HCT116 (cell line): Measurements from ENCODE around the gene SLC25A30. TPM values are rescaled to one million over a fixed set of nuclear protein-coding genes. Genes with fewer than 3 reads are reported as not detected.

ENCODE experiments used
- ATAC-seq: fragments of 200-7000 bp; cut with Tn5 transposase; 2 replicates; pipeline ENCODE4 v1.9.1; 2020; ENCODE audit warnings: mild to moderate bottlenecking, moderate library complexity
- BruUV-seq: library from RNA; stranded (reverse); fragments of 400-500 nt; replicated peaks from 2 replicates; lab custom pipeline; 2021; lab: Mats Ljungman, UMichigan
- CTCF ChIA-PET: fragments of 300-600 bp; sonication (Branson Sonifier 250); formaldehyde crosslinking; loops from one replicate; lab custom pipeline; 2021; ENCODE audit warnings: antibody characterized with exemption; lab: Charles Lee
- POLR2A ChIA-PET: fragments of 300-600, 350-600 bp; sonication (Branson Sonifier 250); formaldehyde crosslinking; loops from one replicate; lab custom pipeline; 2021; ENCODE audit warnings: antibody characterized with exemption; lab: Charles Lee
- RAD21 ChIA-PET, 2 experiments: fragments of 300-600 bp; sonication (Branson Sonifier 250); formaldehyde crosslinking; loops; one replicate each; lab custom pipeline; 2023; ENCODE audit warnings: low total read pairs in 2 of 2; ENCODE audit not compliant: uncharacterized antibody in 2 of 2, unreplicated experiment in 2 of 2, low non-redundant PET in 1 of 2; lab: Charles Lee
- DNase-seq: peaks from one replicate; pipeline ENCODE4 v3.0.0-alpha.2; 2010; ENCODE audit warnings: low read depth, low spot score
- H2AFZ ChIP-seq: fragments of 200-600 bp; shearing (Covaris generic), sonication (generic); 2 replicates; pipeline ENCODE4 v1.6.1; 2017; ENCODE audit warnings: low read depth, mixed run types, mixed read lengths, antibody characterized with exemption, low read length; ENCODE audit not compliant: poor library complexity, severe bottlenecking
- H3K27ac ChIP-seq: 2 replicates; pipeline ENCODE4 v1.5.1; 2012; ENCODE audit warnings: low read depth, low read length
- H3K27me3 ChIP-seq: fragments of 200-600 bp; sonication (generic); 2 replicates; pipeline ENCODE4 v1.6.1; 2016; ENCODE audit warnings: mixed run types, low read length, mixed read lengths; ENCODE audit not compliant: insufficient read depth
- H3K36me3 ChIP-seq, 2 experiments: fragments of 200-500 bp in 1 of 2; fragments of 200-600 bp in 1 of 2; sonication (Bioruptor generic) in 1 of 2; sonication (generic) in 1 of 2; 2 replicates each; pipeline versions ENCODE4 v1.5.1 to v1.6.1; 2014 to 2016; ENCODE audit warnings: low read length in 2 of 2, inconsistent platforms in 1 of 2, mixed read lengths in 1 of 2, mixed run types in 1 of 2; ENCODE audit not compliant: insufficient read depth in 2 of 2, control insufficient read depth in 1 of 2
- H3K4me1 ChIP-seq, 2 experiments: fragments of 200-600 bp in 1 of 2; sonication (generic) in 1 of 2; 2 replicates each; pipeline versions ENCODE4 v1.5.1 to v1.6.1; 2012 to 2017; ENCODE audit warnings: low read length in 2 of 2, inconsistent platforms in 1 of 2, mild to moderate bottlenecking in 1 of 2, mixed read lengths in 1 of 2, mixed run types in 1 of 2, moderate library complexity in 1 of 2; ENCODE audit not compliant: insufficient read depth in 2 of 2, control insufficient read depth in 1 of 2
- H3K4me2 ChIP-seq: fragments of 200-600 bp; sonication (generic); 2 replicates; pipeline ENCODE4 v1.6.1; 2017; ENCODE audit warnings: mixed run types, low read length, mixed read lengths
- H3K4me3 ChIP-seq, 2 experiments: fragments of 200-600 bp in 1 of 2; sonication (generic) in 1 of 2; replicated peaks in 1 of 2; 2 replicates each; pipeline ENCODE4 v1.5.1; 2011 to 2016; ENCODE audit warnings: low read length in 2 of 2, control low read depth in 1 of 2, low read depth in 1 of 2, mild to moderate bottlenecking in 1 of 2, mixed read lengths in 1 of 2, mixed run types in 1 of 2
- H3K79me2 ChIP-seq: fragments of 200-600 bp; sonication (generic); 2 replicates; pipeline ENCODE4 v1.6.1; 2017; ENCODE audit warnings: mild to moderate bottlenecking, mixed run types, low read length, moderate library complexity, mixed read lengths; ENCODE audit not compliant: insufficient read depth
- H3K9ac ChIP-seq: fragments of 200-600 bp; sonication (generic); 2 replicates; pipeline ENCODE4 v1.6.1; 2016; ENCODE audit warnings: low read length, mixed read lengths
- H3K9me2 ChIP-seq: fragments of 200-600 bp; sonication (generic), shearing (Covaris generic); 2 replicates; pipeline ENCODE4 v1.6.1; 2017; ENCODE audit warnings: mixed run types, mild to moderate bottlenecking, moderate library complexity; ENCODE audit not compliant: insufficient read depth
- H3K9me3 ChIP-seq, 2 experiments: fragments of 200-500 bp in 1 of 2; fragments of 200-600 bp in 1 of 2; sonication (Bioruptor generic) in 1 of 2; sonication (generic) in 1 of 2; 2 replicates each; pipeline ENCODE4 v1.6.1; 2014 to 2017; ENCODE audit warnings: low read length in 2 of 2, mixed read lengths in 2 of 2, inconsistent platforms in 1 of 2, low read depth in 1 of 2, mild to moderate bottlenecking in 1 of 2, mixed run types in 1 of 2, moderate library complexity in 1 of 2; ENCODE audit not compliant: control insufficient read depth in 1 of 2, insufficient read depth in 1 of 2
- H4K20me1 ChIP-seq: fragments of 200-600 bp; sonication (generic), shearing (Covaris generic); 2 replicates; pipeline ENCODE4 v1.6.1; 2017; ENCODE audit warnings: mixed run types, mild to moderate bottlenecking, moderate library complexity; ENCODE audit not compliant: insufficient read depth
- EGR1 ChIP-seq: IDR thresholded peaks from 2 replicates; pipeline ENCODE4 v1.6.1; 2012; ENCODE audit warnings: low read depth
- ELF1 ChIP-seq: IDR thresholded peaks from 2 replicates; pipeline ENCODE4 v1.6.1; 2012; ENCODE audit warnings: low read depth, borderline replicate concordance
- EZH2 ChIP-seq: fragments of 200-600 bp; sonication (generic); IDR thresholded peaks from 2 replicates; pipeline ENCODE4 v1.6.1; 2017; ENCODE audit warnings: antibody characterized with exemption, mixed run types
- POLR2AphosphoS5 ChIP-seq: IDR thresholded peaks from 2 replicates; pipeline ENCODE4 v1.6.1; 2011; ENCODE audit warnings: mild to moderate bottlenecking, low read depth, low read length, moderate library complexity
- RAD21 ChIP-seq: IDR thresholded peaks from 2 replicates; pipeline ENCODE4 v1.6.1; 2012; ENCODE audit warnings: low read depth, mild to moderate bottlenecking
- SIN3A ChIP-seq: IDR thresholded peaks from 2 replicates; pipeline ENCODE4 v1.6.1; 2012; ENCODE audit warnings: low read depth
- SRF ChIP-seq: IDR thresholded peaks from 2 replicates; pipeline ENCODE4 v1.6.1; 2012; ENCODE audit warnings: low read depth
- TCF7L2 ChIP-seq: IDR thresholded peaks from 2 replicates; pipeline ENCODE4 v1.7.0; 2011; ENCODE audit warnings: borderline replicate concordance, inconsistent platforms; ENCODE audit not compliant: insufficient read depth, insufficient read length; ENCODE audit errors: extremely low read depth
- YY1 ChIP-seq: IDR thresholded peaks from 2 replicates; pipeline ENCODE4 v1.6.1; 2011; ENCODE audit warnings: low read length, low read depth, moderate library complexity, mild to moderate bottlenecking; ENCODE audit not compliant: insufficient replicate concordance; ENCODE audit errors: extremely low read depth
- ZFX ChIP-seq: fragments of 450-650 bp; IDR thresholded peaks from 2 replicates; pipeline ENCODE4 v1.6.1; 2017
- ZNF274 ChIP-seq: fragments of 200-500 bp; sonication (Bioruptor generic); IDR thresholded peaks from 2 replicates; pipeline ENCODE4 v1.6.1; 2014; ENCODE audit warnings: mild to moderate bottlenecking, low read depth, low read length, inconsistent platforms
- intact Hi-C: fragments of 100-400 bp; cut with micrococcal nuclease; formaldehyde crosslinking; loops from 2 replicates; pipeline ENCODE4 v1.10.0; 2022
- total RNA-seq: library from RNA; stranded (reverse); gene quantifications from one replicate; pipeline ENCODE4 v1.2.1, GENCODE V29; 2021; ENCODE audit not compliant: unreplicated experiment
- TF ChIP-seq, protein P1 (sequence below): IDR thresholded peaks from 2 replicates; pipeline ENCODE4 v1.6.1; 2011; ENCODE audit warnings: mild to moderate bottlenecking, low read length, moderate library complexity; ENCODE audit not compliant: insufficient replicate concordance; ENCODE audit errors: extremely low read depth
- TF ChIP-seq, protein P2 (sequence below): IDR thresholded peaks from 2 replicates; pipeline ENCODE4 v1.6.1; 2012; ENCODE audit warnings: low read depth
- TF ChIP-seq, protein P3 (sequence below): IDR thresholded peaks from 2 replicates; pipeline ENCODE4 v1.6.1; 2012
- TF ChIP-seq, protein P4 (sequence below), 3 experiments: fragments of 200-600 bp in 1 of 3; sonication (generic) in 1 of 3; IDR thresholded peaks in 2 of 3; conservative IDR thresholded peaks in 1 of 3; 2 replicates each; pipeline ENCODE4 v1.5.1; 2012 to 2017; ENCODE audit warnings: low read depth in 2 of 3, low read length in 2 of 3, antibody characterized with exemption in 1 of 3, borderline replicate concordance in 1 of 3, control low read depth in 1 of 3, mild to moderate bottlenecking in 1 of 3, mixed read lengths in 1 of 3, mixed run types in 1 of 3, moderate library complexity in 1 of 3; ENCODE audit not compliant: insufficient read depth in 1 of 3

The SLC25A30 gene
- total RNA-seq, 1 experiment from 2014 or later, result 29.2 TPM

DNA sequence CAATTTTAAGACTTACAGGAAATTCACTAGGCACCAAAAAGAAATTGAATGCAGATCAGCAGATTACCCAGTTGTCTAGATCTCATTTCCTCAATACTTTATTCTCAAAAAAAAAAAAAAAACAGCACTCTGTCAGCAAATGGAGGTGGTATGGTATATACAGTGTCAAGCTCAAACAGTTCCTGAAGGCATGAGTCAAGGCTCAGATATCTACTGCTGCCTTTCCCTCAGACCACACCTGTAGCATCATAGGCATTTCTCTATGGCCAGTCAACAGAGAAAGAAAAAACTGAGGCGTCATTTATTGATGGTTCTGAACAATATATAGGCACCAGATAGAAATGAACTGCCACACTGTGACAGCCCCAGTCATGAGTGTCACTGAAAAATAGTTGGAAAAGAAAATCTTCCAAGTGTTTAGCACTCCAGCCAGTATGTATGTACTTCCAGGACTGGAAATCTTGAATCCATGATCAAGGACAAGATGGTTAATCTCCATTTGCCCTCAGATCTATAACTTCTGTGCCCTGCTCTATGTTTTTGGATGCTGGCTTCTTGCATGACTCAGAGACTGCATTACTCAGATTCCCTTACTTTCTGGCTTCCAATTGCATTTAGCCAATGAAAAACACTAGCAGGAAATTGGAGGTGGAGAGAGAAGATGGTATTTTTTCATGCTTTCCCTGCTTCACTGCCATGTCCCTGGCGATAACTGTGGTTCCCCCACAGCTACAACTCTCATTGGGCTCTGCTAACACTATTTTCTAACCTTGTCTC, 38.2 kb upstream of the SLC25A30 start:
- no peaks in the 10 kb centered on the region for H3K79me2 ChIP-seq
- TF ChIP-seq SIN3A, result no peak
- TF ChIP-seq, protein P1, sequence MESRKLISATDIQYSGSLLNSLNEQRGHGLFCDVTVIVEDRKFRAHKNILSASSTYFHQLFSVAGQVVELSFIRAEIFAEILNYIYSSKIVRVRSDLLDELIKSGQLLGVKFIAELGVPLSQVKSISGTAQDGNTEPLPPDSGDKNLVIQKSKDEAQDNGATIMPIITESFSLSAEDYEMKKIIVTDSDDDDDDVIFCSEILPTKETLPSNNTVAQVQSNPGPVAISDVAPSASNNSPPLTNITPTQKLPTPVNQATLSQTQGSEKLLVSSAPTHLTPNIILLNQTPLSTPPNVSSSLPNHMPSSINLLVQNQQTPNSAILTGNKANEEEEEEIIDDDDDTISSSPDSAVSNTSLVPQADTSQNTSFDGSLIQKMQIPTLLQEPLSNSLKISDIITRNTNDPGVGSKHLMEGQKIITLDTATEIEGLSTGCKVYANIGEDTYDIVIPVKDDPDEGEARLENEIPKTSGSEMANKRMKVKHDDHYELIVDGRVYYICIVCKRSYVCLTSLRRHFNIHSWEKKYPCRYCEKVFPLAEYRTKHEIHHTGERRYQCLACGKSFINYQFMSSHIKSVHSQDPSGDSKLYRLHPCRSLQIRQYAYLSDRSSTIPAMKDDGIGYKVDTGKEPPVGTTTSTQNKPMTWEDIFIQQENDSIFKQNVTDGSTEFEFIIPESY, result no peak
- TF ChIP-seq TCF7L2, result no peak
- no peak for TF ChIP-seq SRF
- TF ChIP-seq, protein P2, sequence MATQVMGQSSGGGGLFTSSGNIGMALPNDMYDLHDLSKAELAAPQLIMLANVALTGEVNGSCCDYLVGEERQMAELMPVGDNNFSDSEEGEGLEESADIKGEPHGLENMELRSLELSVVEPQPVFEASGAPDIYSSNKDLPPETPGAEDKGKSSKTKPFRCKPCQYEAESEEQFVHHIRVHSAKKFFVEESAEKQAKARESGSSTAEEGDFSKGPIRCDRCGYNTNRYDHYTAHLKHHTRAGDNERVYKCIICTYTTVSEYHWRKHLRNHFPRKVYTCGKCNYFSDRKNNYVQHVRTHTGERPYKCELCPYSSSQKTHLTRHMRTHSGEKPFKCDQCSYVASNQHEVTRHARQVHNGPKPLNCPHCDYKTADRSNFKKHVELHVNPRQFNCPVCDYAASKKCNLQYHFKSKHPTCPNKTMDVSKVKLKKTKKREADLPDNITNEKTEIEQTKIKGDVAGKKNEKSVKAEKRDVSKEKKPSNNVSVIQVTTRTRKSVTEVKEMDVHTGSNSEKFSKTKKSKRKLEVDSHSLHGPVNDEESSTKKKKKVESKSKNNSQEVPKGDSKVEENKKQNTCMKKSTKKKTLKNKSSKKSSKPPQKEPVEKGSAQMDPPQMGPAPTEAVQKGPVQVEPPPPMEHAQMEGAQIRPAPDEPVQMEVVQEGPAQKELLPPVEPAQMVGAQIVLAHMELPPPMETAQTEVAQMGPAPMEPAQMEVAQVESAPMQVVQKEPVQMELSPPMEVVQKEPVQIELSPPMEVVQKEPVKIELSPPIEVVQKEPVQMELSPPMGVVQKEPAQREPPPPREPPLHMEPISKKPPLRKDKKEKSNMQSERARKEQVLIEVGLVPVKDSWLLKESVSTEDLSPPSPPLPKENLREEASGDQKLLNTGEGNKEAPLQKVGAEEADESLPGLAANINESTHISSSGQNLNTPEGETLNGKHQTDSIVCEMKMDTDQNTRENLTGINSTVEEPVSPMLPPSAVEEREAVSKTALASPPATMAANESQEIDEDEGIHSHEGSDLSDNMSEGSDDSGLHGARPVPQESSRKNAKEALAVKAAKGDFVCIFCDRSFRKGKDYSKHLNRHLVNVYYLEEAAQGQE, result no peak
- TF ChIP-seq POLR2AphosphoS5, result no peak
- no peak for TF ChIP-seq RAD21
- TF ChIP-seq, protein P3, sequence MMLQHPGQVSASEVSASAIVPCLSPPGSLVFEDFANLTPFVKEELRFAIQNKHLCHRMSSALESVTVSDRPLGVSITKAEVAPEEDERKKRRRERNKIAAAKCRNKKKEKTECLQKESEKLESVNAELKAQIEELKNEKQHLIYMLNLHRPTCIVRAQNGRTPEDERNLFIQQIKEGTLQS, result no peak
- TF ChIP-seq ZFX, result no peak
- no peak for TF ChIP-seq ZNF274
- TF ChIP-seq ELF1, result no peak
- TF ChIP-seq, protein P4, sequence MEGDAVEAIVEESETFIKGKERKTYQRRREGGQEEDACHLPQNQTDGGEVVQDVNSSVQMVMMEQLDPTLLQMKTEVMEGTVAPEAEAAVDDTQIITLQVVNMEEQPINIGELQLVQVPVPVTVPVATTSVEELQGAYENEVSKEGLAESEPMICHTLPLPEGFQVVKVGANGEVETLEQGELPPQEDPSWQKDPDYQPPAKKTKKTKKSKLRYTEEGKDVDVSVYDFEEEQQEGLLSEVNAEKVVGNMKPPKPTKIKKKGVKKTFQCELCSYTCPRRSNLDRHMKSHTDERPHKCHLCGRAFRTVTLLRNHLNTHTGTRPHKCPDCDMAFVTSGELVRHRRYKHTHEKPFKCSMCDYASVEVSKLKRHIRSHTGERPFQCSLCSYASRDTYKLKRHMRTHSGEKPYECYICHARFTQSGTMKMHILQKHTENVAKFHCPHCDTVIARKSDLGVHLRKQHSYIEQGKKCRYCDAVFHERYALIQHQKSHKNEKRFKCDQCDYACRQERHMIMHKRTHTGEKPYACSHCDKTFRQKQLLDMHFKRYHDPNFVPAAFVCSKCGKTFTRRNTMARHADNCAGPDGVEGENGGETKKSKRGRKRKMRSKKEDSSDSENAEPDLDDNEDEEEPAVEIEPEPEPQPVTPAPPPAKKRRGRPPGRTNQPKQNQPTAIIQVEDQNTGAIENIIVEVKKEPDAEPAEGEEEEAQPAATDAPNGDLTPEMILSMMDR (IDR thresholded peaks at IDR 0.05 in 2 of 3, conservative IDR thresholded peaks at IDR 0.05 in 1 of 3; ENCODE audit: borderline replicate concordance in 1 of 3, insufficient read depth in 1 of 3, low read depth in 2 of 3, low read length in 2 of 3), result no peak
- no peak for TF ChIP-seq EGR1
- TF ChIP-seq EZH2, result no peak
- no peak for TF ChIP-seq YY1
- H3K27me3 ChIP-seq, result no peaks in the 10 kb centered on the region
- ChIA-PET RAD21 (no interaction called here), POLR2A (no interaction called here), CTCF (no interaction called here)
- H3K36me3 ChIP-seq, result no peaks in the 10 kb centered on the region
- peaks cover 0 to 5% of the 10 kb centered on the region in 2 experiments; a peak in 1 of 4 replicates for H3K9me3 ChIP-seq
- H4K20me1 ChIP-seq, result no peaks in the 10 kb centered on the region
- intact Hi-C loops, result no loop called here
- ATAC-seq (no peak), DNase-seq (no peak)
- no peaks in the 10 kb centered on the region for H3K4me1 ChIP-seq
- no peak overlapping the region for H3K9ac ChIP-seq
- H2AFZ ChIP-seq, result no peak overlapping the region
- H3K4me3 ChIP-seq, result no peak overlapping the region
- no peak overlapping the region for H3K27ac ChIP-seq
- BruUV-seq, result no TSS peak
- H3K4me2 ChIP-seq, result no peak overlapping the region
- no peaks in the 10 kb centered on the region for H3K9me2 ChIP-seq
